ENCODE data around the gene TSPAN8. TPM values are rescaled to one million over a fixed set of nuclear protein-coding genes. Genes with fewer than 3 reads are reported as not detected.

The TSPAN8 gene
- total RNA-seq, 1 experiment from 2014 or later, result 0.37 TPM

GRCh38 chr12:71105956-71106355 is 51.8 kb downstream of the TSPAN8 start:
- Mint-ChIP-seq H3K4me3 (no peak overlapping the region), H3K4me1 (no peaks in the 10 kb centered on the region), H3K9me3 (peaks cover 32% of the 10 kb centered on the region), H3K36me3 (peaks cover 32% of the 10 kb centered on the region), H3K27me3 (ENCODE audit: low read depth) (no peaks in the 10 kb centered on the region), H3K27ac (no peak overlapping the region)
- ChIA-PET POLR2A (no interaction called here), CTCF (no interaction called here)
- ATAC-seq, result no peak
- no peak for DNase-seq (ENCODE audit: low spot score)
- TF ChIP-seq, protein P1, sequence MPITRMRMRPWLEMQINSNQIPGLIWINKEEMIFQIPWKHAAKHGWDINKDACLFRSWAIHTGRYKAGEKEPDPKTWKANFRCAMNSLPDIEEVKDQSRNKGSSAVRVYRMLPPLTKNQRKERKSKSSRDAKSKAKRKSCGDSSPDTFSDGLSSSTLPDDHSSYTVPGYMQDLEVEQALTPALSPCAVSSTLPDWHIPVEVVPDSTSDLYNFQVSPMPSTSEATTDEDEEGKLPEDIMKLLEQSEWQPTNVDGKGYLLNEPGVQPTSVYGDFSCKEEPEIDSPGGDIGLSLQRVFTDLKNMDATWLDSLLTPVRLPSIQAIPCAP (CRISPR knock-in tag; IDR thresholded peaks at IDR 0.05), result no peak
- TF ChIP-seq, protein P2, sequence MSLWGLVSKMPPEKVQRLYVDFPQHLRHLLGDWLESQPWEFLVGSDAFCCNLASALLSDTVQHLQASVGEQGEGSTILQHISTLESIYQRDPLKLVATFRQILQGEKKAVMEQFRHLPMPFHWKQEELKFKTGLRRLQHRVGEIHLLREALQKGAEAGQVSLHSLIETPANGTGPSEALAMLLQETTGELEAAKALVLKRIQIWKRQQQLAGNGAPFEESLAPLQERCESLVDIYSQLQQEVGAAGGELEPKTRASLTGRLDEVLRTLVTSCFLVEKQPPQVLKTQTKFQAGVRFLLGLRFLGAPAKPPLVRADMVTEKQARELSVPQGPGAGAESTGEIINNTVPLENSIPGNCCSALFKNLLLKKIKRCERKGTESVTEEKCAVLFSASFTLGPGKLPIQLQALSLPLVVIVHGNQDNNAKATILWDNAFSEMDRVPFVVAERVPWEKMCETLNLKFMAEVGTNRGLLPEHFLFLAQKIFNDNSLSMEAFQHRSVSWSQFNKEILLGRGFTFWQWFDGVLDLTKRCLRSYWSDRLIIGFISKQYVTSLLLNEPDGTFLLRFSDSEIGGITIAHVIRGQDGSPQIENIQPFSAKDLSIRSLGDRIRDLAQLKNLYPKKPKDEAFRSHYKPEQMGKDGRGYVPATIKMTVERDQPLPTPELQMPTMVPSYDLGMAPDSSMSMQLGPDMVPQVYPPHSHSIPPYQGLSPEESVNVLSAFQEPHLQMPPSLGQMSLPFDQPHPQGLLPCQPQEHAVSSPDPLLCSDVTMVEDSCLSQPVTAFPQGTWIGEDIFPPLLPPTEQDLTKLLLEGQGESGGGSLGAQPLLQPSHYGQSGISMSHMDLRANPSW (CRISPR knock-in tag; conservative IDR thresholded peaks at IDR 0.05; ENCODE audit: low read depth), result no peak
- TF ChIP-seq ZNF416 (CRISPR knock-in tag; IDR thresholded peaks at IDR 0.05) (no peak), NR1H2 (CRISPR knock-in tag; IDR thresholded peaks at IDR 0.05) (no peak), ZBTB21 (CRISPR knock-in tag; IDR thresholded peaks at IDR 0.05; ENCODE audit: borderline replicate concordance) (no peak), ZNF281 (CRISPR knock-in tag; IDR thresholded peaks at IDR 0.05) (no peak), ZNF121 (CRISPR knock-in tag; IDR thresholded peaks at IDR 0.05) (no peak), ZMAT4 (CRISPR knock-in tag; IDR thresholded peaks at IDR 0.05) (no peak), GABPB1 (CRISPR knock-in tag; IDR thresholded peaks at IDR 0.05) (no peak), MAX (CRISPR knock-in tag; IDR thresholded peaks at IDR 0.05) (no peak), ZNF423 (CRISPR knock-in tag; IDR thresholded peaks at IDR 0.05) (no peak), FOXP1 (CRISPR knock-in tag; IDR thresholded peaks at IDR 0.05; ENCODE audit: borderline replicate concordance) (no peak), TCF7 (CRISPR knock-in tag; IDR thresholded peaks at IDR 0.05; ENCODE audit: low read depth) (no peak), SMAD4 (CRISPR knock-in tag; IDR thresholded peaks at IDR 0.05) (no peak)
- TF ChIP-seq, protein P3, sequence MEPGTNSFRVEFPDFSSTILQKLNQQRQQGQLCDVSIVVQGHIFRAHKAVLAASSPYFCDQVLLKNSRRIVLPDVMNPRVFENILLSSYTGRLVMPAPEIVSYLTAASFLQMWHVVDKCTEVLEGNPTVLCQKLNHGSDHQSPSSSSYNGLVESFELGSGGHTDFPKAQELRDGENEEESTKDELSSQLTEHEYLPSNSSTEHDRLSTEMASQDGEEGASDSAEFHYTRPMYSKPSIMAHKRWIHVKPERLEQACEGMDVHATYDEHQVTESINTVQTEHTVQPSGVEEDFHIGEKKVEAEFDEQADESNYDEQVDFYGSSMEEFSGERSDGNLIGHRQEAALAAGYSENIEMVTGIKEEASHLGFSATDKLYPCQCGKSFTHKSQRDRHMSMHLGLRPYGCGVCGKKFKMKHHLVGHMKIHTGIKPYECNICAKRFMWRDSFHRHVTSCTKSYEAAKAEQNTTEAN (CRISPR knock-in tag; IDR thresholded peaks at IDR 0.05), result no peak

DNA sequence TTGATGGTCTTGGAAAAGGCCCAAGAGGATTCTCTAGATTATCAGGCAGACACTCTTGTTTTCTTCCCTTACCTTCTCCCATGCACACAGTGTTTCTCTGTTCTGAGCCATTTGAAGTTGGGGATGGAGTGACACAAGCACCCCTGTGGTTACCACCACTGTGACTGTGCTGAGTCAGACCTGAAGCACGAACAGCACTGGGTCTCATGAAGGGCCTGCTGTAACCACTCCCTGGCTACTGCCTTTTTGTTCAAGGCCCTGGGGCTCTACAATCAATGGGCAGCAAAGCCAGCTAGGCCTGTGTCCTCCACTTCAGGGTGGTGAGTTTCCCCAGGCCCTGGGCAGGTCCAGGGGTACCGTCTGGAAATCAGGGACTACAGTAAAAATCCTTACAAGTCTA is 65.5 kb downstream of the TSPAN8 start:
- Mint-ChIP-seq H3K27me3 (ENCODE audit: low read depth) (no peaks in the 10 kb centered on the region), H3K27ac (no peak overlapping the region), H3K36me3 (peaks cover 26% of the 10 kb centered on the region), H3K4me1 (no peaks in the 10 kb centered on the region), H3K9me3 (peaks cover 46% of the 10 kb centered on the region), H3K4me3 (no peak overlapping the region)
- DNase-seq (ENCODE audit: low spot score), result no peak
- ATAC-seq, result no peak
- POLR2A ChIA-PET, result no interaction called here
- CTCF ChIA-PET, result no interaction called here
- TF ChIP-seq E2F1 (CRISPR knock-in tag; IDR thresholded peaks at IDR 0.05) (no peak), JUN (CRISPR knock-in tag; IDR thresholded peaks at IDR 0.05) (no peak), ZNF232 (CRISPR knock-in tag; IDR thresholded peaks at IDR 0.05) (no peak), ATF1 (CRISPR knock-in tag; IDR thresholded peaks at IDR 0.05) (no peak), CREB1 (CRISPR knock-in tag; IDR thresholded peaks at IDR 0.05) (no peak)
- TF ChIP-seq, protein P4, sequence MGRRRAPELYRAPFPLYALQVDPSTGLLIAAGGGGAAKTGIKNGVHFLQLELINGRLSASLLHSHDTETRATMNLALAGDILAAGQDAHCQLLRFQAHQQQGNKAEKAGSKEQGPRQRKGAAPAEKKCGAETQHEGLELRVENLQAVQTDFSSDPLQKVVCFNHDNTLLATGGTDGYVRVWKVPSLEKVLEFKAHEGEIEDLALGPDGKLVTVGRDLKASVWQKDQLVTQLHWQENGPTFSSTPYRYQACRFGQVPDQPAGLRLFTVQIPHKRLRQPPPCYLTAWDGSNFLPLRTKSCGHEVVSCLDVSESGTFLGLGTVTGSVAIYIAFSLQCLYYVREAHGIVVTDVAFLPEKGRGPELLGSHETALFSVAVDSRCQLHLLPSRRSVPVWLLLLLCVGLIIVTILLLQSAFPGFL (CRISPR knock-in tag; IDR thresholded peaks at IDR 0.05; ENCODE audit: borderline replicate concordance), result no peak
- TF ChIP-seq, protein P5, sequence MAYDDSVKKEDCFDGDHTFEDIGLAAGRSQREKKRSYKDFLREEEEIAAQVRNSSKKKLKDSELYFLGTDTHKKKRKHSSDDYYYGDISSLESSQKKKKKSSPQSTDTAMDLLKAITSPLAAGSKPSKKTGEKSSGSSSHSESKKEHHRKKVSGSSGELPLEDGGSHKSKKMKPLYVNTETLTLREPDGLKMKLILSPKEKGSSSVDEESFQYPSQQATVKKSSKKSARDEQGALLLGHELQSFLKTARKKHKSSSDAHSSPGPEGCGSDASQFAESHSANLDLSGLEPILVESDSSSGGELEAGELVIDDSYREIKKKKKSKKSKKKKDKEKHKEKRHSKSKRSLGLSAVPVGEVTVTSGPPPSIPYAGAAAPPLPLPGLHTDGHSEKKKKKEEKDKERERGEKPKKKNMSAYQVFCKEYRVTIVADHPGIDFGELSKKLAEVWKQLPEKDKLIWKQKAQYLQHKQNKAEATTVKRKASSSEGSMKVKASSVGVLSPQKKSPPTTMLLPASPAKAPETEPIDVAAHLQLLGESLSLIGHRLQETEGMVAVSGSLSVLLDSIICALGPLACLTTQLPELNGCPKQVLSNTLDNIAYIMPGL (CRISPR knock-in tag; IDR thresholded peaks at IDR 0.05), result no peak

All from WTC11 (cell line).